ENCODE data around the gene IRAG1. TPM values are rescaled to one million over a fixed set of nuclear protein-coding genes. Genes with fewer than 3 reads are reported as not detected.
A peak's percentile ranks its signal among the peaks of the same experiment; 100 is the strongest.

Gene IRAG1
- total RNA-seq, 1 experiment from 2014 or later, result not detected

DNA sequence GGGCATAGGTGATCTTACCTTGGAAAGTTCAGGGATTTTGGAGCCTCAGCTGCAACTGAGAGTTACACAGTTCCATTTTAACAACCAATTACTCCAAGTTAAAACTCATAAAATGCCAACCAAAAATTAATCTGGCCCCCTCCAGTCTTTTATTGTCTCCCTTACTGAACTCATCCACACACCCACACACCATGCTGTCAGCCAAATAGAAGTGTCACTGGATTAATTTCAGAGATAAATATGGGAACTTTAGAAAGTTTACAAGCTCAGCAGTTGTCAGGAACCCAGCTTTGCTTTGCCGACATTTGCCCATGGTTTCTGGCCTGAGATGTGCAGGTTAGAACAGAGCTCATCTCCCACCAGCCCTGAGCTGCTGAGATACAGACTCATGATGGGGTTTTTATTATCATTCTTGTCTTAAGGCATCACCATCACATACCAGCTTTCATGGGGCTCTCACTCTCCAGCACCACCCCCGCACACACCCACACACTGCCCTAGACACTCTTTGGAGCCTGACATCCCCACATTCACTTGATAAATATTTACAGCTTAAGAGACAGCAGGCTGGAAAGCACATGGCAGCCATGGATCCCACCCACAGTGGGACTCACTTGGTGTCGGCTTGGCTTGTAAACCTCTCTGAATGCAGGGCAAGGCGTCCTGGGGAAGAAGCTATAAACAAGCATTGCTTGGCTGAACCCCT is 33.7 kb upstream of the IRAG1 start:
- no peak for DNase-seq (ENCODE audit: unreplicated experiment)
- intact Hi-C loops (cut with micrococcal nuclease), result no loop called here
- Mint-ChIP-seq H3K4me3 (ENCODE audit: unreplicated experiment) (no peak overlapping the region), H3K27me3 (ENCODE audit: insufficient read depth, unreplicated experiment) (peaks cover 17% of the 10 kb centered on the region), H3K9me3 (ENCODE audit: unreplicated experiment) (no peaks in the 10 kb centered on the region), H3K27ac (ENCODE audit: low read depth, unreplicated experiment) (no peak overlapping the region), H3K4me1 (ENCODE audit: insufficient read depth, unreplicated experiment) (no peaks in the 10 kb centered on the region), H3K36me3 (ENCODE audit: insufficient read depth, unreplicated experiment) (no peaks in the 10 kb centered on the region)
- TF ChIP-seq, protein P1, sequence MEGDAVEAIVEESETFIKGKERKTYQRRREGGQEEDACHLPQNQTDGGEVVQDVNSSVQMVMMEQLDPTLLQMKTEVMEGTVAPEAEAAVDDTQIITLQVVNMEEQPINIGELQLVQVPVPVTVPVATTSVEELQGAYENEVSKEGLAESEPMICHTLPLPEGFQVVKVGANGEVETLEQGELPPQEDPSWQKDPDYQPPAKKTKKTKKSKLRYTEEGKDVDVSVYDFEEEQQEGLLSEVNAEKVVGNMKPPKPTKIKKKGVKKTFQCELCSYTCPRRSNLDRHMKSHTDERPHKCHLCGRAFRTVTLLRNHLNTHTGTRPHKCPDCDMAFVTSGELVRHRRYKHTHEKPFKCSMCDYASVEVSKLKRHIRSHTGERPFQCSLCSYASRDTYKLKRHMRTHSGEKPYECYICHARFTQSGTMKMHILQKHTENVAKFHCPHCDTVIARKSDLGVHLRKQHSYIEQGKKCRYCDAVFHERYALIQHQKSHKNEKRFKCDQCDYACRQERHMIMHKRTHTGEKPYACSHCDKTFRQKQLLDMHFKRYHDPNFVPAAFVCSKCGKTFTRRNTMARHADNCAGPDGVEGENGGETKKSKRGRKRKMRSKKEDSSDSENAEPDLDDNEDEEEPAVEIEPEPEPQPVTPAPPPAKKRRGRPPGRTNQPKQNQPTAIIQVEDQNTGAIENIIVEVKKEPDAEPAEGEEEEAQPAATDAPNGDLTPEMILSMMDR (IDR thresholded peaks at IDR 0.05; ENCODE audit: unreplicated experiment), result no peak
- CTCF ChIA-PET, result interaction anchor here (1.0 to 2.9 kb wide), 6 partner anchors 10 to 324 kb away, joined by 3 to 15 read pairs (median 3); partner anchors contain the start of gene AMPD3
- no TSS peak for BruUV-seq (replicated peaks)
- POLR2A ChIA-PET, result interaction anchor here (0.7 to 0.8 kb wide), 2 partner anchors 11 to 24 kb away, joined by 3 to 4 read pairs; partner anchors contain the start of gene CTR9

- ChIA-PET CTCF (interaction anchor here (0.8 kb wide), 1 partner anchor 423 kb away, joined by 3 read pairs; no protein-coding TSS in a partner anchor), POLR2A (no interaction called here)
- Mint-ChIP-seq H3K36me3 (ENCODE audit: insufficient read depth, unreplicated experiment) (no peaks in the 10 kb centered on the region), H3K27ac (ENCODE audit: low read depth, unreplicated experiment) (no peak overlapping the region), H3K27me3 (ENCODE audit: insufficient read depth, unreplicated experiment) (peaks cover 17% of the 10 kb centered on the region), H3K9me3 (ENCODE audit: unreplicated experiment) (no peaks in the 10 kb centered on the region), H3K4me3 (ENCODE audit: unreplicated experiment) (no peak overlapping the region), H3K4me1 (ENCODE audit: insufficient read depth, unreplicated experiment) (no peaks in the 10 kb centered on the region)
- intact Hi-C loops (cut with micrococcal nuclease), result no loop called here
- no TSS peak for BruUV-seq (replicated peaks)
- DNase-seq (ENCODE audit: unreplicated experiment), result no peak
- TF ChIP-seq, protein P1 (IDR thresholded peaks at IDR 0.05; ENCODE audit: unreplicated experiment), result no peak
Measured at GRCh38 chr11:10725907-10726253, 32.3 kb upstream of the IRAG1 start.

DNA sequence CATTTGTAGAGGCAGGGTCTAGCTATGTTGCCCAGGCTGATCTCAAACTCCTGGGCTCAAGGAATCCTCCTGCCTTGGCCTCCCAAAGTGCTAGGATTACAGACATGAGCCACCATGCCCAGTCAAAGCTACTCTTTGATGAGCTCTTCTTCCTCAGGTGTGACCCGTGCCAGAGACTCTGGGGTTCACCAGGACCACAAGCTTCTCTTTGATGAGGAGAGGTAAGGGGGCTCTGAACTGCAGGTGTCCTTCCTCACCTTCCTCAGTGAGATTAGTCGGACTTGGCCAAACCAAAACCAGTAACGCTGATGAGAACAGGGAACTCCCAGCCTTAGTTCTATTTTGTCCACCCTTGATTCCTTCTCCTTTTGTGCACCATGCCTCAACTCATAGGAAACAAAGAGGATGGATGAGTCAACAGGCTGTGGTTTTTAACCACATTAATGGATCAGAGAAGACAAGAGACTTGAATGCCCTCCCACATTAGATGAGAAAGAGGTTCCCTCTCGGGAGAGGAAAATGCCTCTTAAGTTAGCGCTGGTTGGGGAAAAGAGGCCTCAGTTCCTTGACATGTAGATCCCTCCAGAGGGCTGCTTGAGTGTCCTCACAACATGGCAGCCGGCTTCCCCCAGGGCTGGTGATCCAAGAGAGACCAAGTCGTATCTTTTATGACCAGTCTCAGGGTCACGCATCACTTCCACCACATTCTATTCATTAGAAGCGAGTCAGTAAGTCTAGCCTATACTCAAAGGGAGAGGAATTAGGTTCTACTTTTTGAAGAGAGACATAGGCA is 31.8 kb upstream of the IRAG1 start:
- no peak overlapping the region for H3K4me3 Mint-ChIP-seq (ENCODE audit: unreplicated experiment)
- peaks cover 17% of the 10 kb centered on the region for H3K27me3 Mint-ChIP-seq (ENCODE audit: insufficient read depth, unreplicated experiment)
- H3K9me3 Mint-ChIP-seq (ENCODE audit: unreplicated experiment), result no peaks in the 10 kb centered on the region
- TF ChIP-seq, protein P1 (IDR thresholded peaks at IDR 0.05; ENCODE audit: unreplicated experiment), result no peak
- ChIA-PET CTCF (interaction anchor here (0.8 to 1.6 kb wide), 2 partner anchors 10 to 422 kb away, joined by 3 to 4 read pairs; no protein-coding TSS in a partner anchor), POLR2A (no interaction called here)
- H3K4me1 Mint-ChIP-seq (ENCODE audit: insufficient read depth, unreplicated experiment), result no peaks in the 10 kb centered on the region
- no TSS peak for BruUV-seq (replicated peaks)
- intact Hi-C loops (cut with micrococcal nuclease), result no loop called here
- DNase-seq (ENCODE audit: unreplicated experiment), result peak; percentile 66
- no peaks in the 10 kb centered on the region for H3K36me3 Mint-ChIP-seq (ENCODE audit: insufficient read depth, unreplicated experiment)
- no peak overlapping the region for H3K27ac Mint-ChIP-seq (ENCODE audit: low read depth, unreplicated experiment)

DNA sequence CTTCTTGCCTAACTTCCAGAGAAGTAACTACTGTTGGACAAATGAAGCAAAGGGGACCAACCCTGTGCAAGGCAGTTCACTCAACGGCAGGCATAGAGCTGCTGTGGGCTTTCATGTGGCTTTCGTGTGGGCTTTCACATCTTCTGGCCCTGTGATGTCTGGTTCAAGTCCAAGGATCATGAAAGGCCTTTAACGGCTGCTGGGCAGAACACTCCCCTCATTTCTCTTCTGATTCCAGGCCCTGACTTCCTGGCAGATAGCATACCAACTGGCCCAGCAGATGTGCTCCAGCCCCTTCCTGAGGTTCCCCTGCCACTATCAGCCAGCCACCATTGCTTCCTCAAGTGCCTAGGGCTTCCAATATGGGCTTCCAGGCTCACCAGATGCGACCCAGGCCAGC is 28.8 kb upstream of the IRAG1 start:
- Mint-ChIP-seq H3K9me3 (ENCODE audit: unreplicated experiment) (peaks cover 9% of the 10 kb centered on the region), H3K27me3 (ENCODE audit: insufficient read depth, unreplicated experiment) (peaks cover 14% of the 10 kb centered on the region), H3K4me3 (ENCODE audit: unreplicated experiment) (no peak overlapping the region), H3K36me3 (ENCODE audit: insufficient read depth, unreplicated experiment) (no peaks in the 10 kb centered on the region), H3K4me1 (ENCODE audit: insufficient read depth, unreplicated experiment) (no peaks in the 10 kb centered on the region), H3K27ac (ENCODE audit: low read depth, unreplicated experiment) (no peak overlapping the region)
- ChIA-PET POLR2A (no interaction called here), CTCF (no interaction called here)
- no TSS peak for BruUV-seq (replicated peaks)
- intact Hi-C loops (cut with micrococcal nuclease), result no loop called here
- DNase-seq (ENCODE audit: unreplicated experiment), result no peak
- TF ChIP-seq, protein P1 (IDR thresholded peaks at IDR 0.05; ENCODE audit: unreplicated experiment), result no peak

All from MCF 10A (cell line).